ENCODE measurements around the gene ZNF597.
"Not testable (repeated sequence)": the region's sequence is repeated elsewhere in the genome, so short reads cannot be mapped to it uniquely, and the experiment has no call there.

The ZNF597 gene

DNA sequence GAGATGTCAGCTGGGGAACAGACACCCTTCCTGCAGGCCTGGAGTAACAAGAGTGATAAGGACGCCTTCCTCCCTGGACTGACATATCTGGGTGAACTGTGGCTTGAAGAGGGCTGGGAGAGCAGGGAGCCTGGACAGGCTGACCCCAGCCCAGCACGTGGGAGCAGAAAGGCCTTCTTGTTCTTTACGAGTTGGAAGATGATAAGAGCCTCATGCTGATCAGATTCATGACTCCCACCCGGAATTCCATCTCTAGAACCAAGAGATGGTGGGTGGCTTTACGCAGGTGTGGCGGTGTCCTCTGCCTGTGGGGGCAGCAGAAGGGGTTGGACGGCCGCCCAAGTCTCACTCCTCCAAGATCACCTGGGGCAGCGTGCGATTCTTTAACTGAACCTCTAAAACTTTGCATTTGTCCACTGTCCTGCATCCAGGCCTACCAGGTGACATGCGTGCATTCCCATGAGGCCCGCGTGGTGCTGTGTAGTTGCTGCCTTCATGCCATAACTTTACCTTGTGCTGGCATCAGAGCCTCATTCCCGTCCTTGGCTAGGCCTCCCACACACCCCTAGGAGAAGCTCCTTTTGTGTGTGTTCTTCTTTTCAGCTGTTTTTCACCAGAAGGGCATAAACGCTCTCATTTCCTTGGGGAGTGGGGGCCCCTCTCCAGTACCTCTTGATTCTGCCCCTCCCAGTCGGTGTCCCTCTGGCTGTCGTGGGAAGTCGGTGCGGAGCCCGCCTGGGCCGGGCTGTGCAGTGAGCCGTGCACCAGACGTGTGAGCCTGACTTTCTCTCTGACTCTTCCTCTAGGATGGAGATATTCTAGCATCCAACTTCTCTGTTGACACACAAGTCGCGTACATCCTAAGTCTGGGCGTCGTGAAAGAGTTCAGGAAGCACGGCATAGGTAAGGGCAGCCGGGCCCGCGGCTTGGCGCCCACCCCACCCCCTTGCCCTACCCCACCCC is 38.7 kb upstream of the ZNF597 start:
- H3K27me3 ChIP-seq (ENCODE audit: control insufficient read depth, insufficient read depth, low read length), result no peaks in the 10 kb centered on the region
- H3K36me3 ChIP-seq (ENCODE audit: control insufficient read depth, insufficient read depth, low read length), result peaks cover 40% of the 10 kb centered on the region
- H3K9ac ChIP-seq (ENCODE audit: low read length), result no peak overlapping the region
- no peak overlapping the region for H3K4me3 ChIP-seq (ENCODE audit: low read length)
- no peaks in the 10 kb centered on the region for H3K4me1 ChIP-seq (ENCODE audit: control insufficient read depth, insufficient read depth, low read length)
- no peak overlapping the region for H3K27ac ChIP-seq (ENCODE audit: low read depth, low read length)

DNA sequence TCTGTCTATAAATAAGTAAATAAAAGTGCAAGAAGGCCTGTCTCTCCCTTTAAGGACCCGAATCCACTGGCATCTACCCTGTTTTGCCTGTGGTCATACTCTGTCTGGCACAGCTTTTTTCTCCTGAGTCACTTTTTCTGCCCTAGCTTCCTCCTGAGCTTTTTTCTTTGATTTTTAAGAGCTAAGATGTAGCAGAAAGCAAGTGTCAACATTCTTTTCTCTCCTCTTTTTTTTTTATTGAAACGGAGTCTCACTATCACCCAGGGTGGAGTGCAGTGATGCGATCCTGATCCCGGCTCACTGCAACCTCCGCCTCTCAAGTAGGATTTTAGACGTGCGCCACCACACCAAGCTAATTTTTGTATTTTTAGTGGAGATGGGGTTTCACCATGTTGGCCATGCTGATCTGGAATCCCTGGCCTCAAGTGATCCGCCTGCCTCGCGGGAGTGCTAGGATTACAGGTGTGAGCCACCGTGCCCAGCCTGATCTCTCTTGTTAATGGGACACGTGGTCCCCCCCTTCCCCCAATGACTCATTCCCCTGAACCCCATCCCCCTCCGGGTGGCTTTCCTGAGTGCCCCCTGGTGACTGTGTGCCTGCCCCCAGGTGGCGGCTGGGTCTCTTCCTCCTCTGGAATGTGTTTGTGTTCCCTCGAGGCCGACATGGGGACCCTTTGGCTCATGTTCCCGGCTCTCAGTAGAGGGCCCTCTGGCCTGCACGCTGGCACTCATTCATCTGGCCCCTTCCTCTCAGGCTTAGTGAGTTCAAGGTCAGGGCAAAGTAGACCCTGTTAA is 37.8 kb upstream of the ZNF597 start:
- H3K36me3 ChIP-seq (ENCODE audit: control insufficient read depth, insufficient read depth, low read length), result peaks cover 38% of the 10 kb centered on the region
- H3K27ac ChIP-seq (ENCODE audit: low read depth, low read length), result no peak overlapping the region

DNA sequence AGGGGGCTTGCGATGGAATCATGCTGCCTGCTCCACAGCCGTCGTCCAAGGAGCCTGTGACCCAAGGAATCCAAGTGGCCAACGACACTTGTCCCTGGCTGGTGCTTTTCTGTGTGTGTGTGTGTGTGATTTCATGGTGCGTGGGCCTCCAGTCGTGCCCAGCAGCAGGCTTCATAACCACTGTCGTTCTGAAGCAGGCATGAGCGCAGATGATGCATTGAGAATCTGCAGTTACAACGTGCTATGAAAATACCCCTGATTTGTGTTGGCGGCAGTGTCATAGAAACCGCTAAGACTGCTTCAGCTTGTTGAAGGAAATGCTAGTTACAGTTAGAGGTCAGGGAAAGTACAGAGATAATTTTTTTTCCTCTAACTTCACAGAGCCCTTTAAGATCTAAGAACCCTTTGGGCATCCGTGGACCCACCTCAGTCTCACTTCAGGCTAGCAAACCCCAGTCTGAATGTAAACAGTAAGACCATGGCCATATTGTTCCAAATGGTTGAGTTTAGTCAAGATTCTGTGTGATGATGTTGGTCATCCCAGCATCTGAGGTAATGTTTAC is 36.4 kb upstream of the ZNF597 start:
- H3K27me3 ChIP-seq (ENCODE audit: control insufficient read depth, insufficient read depth, low read length), result no peaks in the 10 kb centered on the region
- no peaks in the 10 kb centered on the region for H3K4me1 ChIP-seq (ENCODE audit: control insufficient read depth, insufficient read depth, low read length)
- H3K36me3 ChIP-seq (ENCODE audit: control insufficient read depth, insufficient read depth, low read length), result peaks cover 26% of the 10 kb centered on the region
- H3K27ac ChIP-seq (ENCODE audit: low read depth, low read length), result no peak overlapping the region
- no peak overlapping the region for H3K9ac ChIP-seq (ENCODE audit: low read length)
- H3K4me3 ChIP-seq (ENCODE audit: low read length), result no peak overlapping the region

More for the DNA sequence above, 37.8 kb upstream of the ZNF597 start:
- no peaks in the 10 kb centered on the region for H3K27me3 ChIP-seq (ENCODE audit: control insufficient read depth, insufficient read depth, low read length)
- H3K9ac ChIP-seq (ENCODE audit: low read length), result no peak overlapping the region
- H3K4me1 ChIP-seq (ENCODE audit: control insufficient read depth, insufficient read depth, low read length), result no peaks in the 10 kb centered on the region
- no peak overlapping the region for H3K4me3 ChIP-seq (ENCODE audit: low read length)

- H3K36me3 ChIP-seq (ENCODE audit: control insufficient read depth, insufficient read depth, low read length), result peaks cover 16% of the 10 kb centered on the region
- no peaks in the 10 kb centered on the region for H3K27me3 ChIP-seq (ENCODE audit: control insufficient read depth, insufficient read depth, low read length)
- no peaks in the 10 kb centered on the region for H3K4me1 ChIP-seq (ENCODE audit: control insufficient read depth, insufficient read depth, low read length)
- H3K27ac ChIP-seq (ENCODE audit: low read depth, low read length), result no peak overlapping the region
- no peak overlapping the region for H3K9ac ChIP-seq (ENCODE audit: low read length)
- H3K4me3 ChIP-seq (ENCODE audit: low read length), result no peak overlapping the region
Measured at GRCh38 chr16:3478242-3478925, 35.1 kb upstream of the ZNF597 start.

DNA sequence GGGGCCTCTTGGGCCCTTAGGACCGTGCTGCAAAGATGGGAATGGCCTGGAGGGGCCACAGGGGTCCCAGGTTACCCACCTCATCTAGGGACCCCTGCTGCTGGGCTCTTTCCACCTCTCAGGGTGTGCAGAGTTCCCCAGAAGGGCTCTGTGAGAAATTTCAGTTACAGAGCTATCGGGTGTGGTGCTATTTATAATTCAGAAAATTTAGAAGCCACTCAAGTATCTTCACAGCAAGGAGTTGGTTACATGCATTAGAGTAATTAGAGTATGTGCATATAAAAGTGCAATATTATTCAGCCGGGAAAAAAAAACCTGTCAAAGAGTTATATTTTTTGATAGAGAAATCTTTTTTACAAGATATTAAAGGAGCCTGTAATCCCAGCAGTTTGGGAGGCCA is 33.1 kb upstream of the ZNF597 start:
- Histone ChIP-seq H3K36me3 (ENCODE audit: control insufficient read depth, insufficient read depth, low read length) (peaks cover 5% of the 10 kb centered on the region), H3K27ac (ENCODE audit: low read depth, low read length) (no peak overlapping the region), H3K4me1 (ENCODE audit: control insufficient read depth, insufficient read depth, low read length) (no peaks in the 10 kb centered on the region)

GRCh38 chr16:3475604-3476375 is 32.5 kb upstream of the ZNF597 start:
- Histone ChIP-seq H3K27ac (ENCODE audit: low read depth, low read length) (no peak overlapping the region), H3K9ac (ENCODE audit: low read length) (no peak overlapping the region), H3K36me3 (ENCODE audit: control insufficient read depth, insufficient read depth, low read length) (peaks cover 5% of the 10 kb centered on the region), H3K27me3 (ENCODE audit: control insufficient read depth, insufficient read depth, low read length) (no peaks in the 10 kb centered on the region), H3K4me3 (ENCODE audit: low read length) (no peak overlapping the region), H3K4me1 (ENCODE audit: control insufficient read depth, insufficient read depth, low read length) (no peaks in the 10 kb centered on the region)

More for the DNA sequence above, 33.1 kb upstream of the ZNF597 start:
- Histone ChIP-seq H3K4me3 (ENCODE audit: low read length) (no peak overlapping the region), H3K9ac (ENCODE audit: low read length) (no peak overlapping the region), H3K27me3 (ENCODE audit: control insufficient read depth, insufficient read depth, low read length) (no peaks in the 10 kb centered on the region)

DNA sequence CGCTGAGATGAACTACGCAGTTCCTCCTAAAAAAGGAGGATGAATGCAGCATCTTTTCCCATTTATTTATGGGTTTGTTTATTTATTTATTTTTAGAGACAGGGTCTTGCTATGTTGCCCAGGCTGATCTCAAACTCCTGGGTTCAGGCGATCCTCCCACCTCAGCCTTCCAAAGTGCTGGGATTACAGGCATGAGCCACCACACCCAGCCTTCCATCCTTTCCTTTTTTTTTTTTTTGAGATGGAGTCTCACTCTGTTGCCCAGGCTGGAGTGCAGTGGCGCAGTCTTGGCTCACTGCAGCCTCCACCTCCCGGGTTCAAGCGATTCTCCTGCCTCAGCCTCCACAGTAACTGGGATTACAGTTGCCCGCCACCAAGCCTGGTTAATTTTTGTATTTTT is 31.6 kb upstream of the ZNF597 start:
- not testable (repeated sequence) for H3K4me3 ChIP-seq (ENCODE audit: low read length); H3K27ac ChIP-seq (ENCODE audit: low read depth, low read length); H3K4me1 ChIP-seq (ENCODE audit: control insufficient read depth, insufficient read depth, low read length); H3K36me3 ChIP-seq (ENCODE audit: control insufficient read depth, insufficient read depth, low read length); H3K27me3 ChIP-seq (ENCODE audit: control insufficient read depth, insufficient read depth, low read length); H3K9ac ChIP-seq (ENCODE audit: low read length)

GRCh38 chr16:3474136-3474779 is 31.0 kb upstream of the ZNF597 start:
- no peak overlapping the region for H3K27ac ChIP-seq (ENCODE audit: low read depth, low read length)
- no peaks in the 10 kb centered on the region for H3K27me3 ChIP-seq (ENCODE audit: control insufficient read depth, insufficient read depth, low read length)
- H3K36me3 ChIP-seq (ENCODE audit: control insufficient read depth, insufficient read depth, low read length), result peaks cover 2% of the 10 kb centered on the region
- H3K9ac ChIP-seq (ENCODE audit: low read length), result no peak overlapping the region
- no peaks in the 10 kb centered on the region for H3K4me1 ChIP-seq (ENCODE audit: control insufficient read depth, insufficient read depth, low read length)
- H3K4me3 ChIP-seq (ENCODE audit: low read length), result no peak overlapping the region

GRCh38 chr16:3473596-3473943 is 30.3 kb upstream of the ZNF597 start:
- H3K4me1 ChIP-seq (ENCODE audit: control insufficient read depth, insufficient read depth, low read length); H3K9ac ChIP-seq (ENCODE audit: low read length); H3K36me3 ChIP-seq (ENCODE audit: control insufficient read depth, insufficient read depth, low read length); H3K27ac ChIP-seq (ENCODE audit: low read depth, low read length); H3K27me3 ChIP-seq (ENCODE audit: control insufficient read depth, insufficient read depth, low read length); H3K4me3 ChIP-seq (ENCODE audit: low read length): not testable (repeated sequence)

- no peaks in the 10 kb centered on the region for H3K4me1 ChIP-seq (ENCODE audit: control insufficient read depth, insufficient read depth, low read length)
- H3K27ac ChIP-seq (ENCODE audit: low read depth, low read length), result no peak overlapping the region
- no peak overlapping the region for H3K9ac ChIP-seq (ENCODE audit: low read length)
- H3K27me3 ChIP-seq (ENCODE audit: control insufficient read depth, insufficient read depth, low read length), result no peaks in the 10 kb centered on the region
- no peak overlapping the region for H3K4me3 ChIP-seq (ENCODE audit: low read length)
- H3K36me3 ChIP-seq (ENCODE audit: control insufficient read depth, insufficient read depth, low read length), result peaks cover 2% of the 10 kb centered on the region
Measured at GRCh38 chr16:3472878-3473595, 29.7 kb upstream of the ZNF597 start.
